OCI-LY3 (cell line): ENCODE measurements around the gene ARID3C.

Experiments
- EZH2phosphoT487 ChIP-seq: fragments of 200-600 bp; shearing (Covaris generic); IDR thresholded peaks from 2 replicates; pipeline ENCODE4 v1.6.1; 2018; ENCODE audit warnings: antibody characterized with exemption, mixed run types, low read depth
- TF ChIP-seq, protein P1 (sequence below): fragments of 200-600, 300-600 bp; sonication (generic); IDR thresholded peaks from 2 replicates; pipeline ENCODE4 v1.5.1; 2014; ENCODE audit warnings: antibody characterized with exemption, low read length, low read depth

DNA sequence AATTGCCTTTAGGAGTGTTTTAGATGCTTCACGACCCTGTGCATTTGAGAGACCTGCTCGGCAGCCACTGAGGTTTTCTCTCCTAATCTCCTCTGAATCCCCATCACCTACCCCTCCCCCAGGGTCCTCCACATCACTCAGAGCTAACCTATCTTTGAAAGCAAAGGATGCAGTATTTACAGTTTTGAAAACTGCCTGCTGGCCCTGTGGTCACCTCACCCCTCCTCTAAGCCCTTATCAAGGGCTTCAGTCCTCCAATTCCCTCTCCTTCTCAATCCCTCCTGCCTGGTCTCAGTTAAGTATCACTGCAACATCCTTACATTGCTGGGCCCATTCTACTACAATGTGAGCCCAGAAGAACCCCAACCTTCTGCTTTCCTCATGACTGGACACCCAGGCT lies 21.5 kb downstream of the ARID3C start:
- TF ChIP-seq, protein P1, sequence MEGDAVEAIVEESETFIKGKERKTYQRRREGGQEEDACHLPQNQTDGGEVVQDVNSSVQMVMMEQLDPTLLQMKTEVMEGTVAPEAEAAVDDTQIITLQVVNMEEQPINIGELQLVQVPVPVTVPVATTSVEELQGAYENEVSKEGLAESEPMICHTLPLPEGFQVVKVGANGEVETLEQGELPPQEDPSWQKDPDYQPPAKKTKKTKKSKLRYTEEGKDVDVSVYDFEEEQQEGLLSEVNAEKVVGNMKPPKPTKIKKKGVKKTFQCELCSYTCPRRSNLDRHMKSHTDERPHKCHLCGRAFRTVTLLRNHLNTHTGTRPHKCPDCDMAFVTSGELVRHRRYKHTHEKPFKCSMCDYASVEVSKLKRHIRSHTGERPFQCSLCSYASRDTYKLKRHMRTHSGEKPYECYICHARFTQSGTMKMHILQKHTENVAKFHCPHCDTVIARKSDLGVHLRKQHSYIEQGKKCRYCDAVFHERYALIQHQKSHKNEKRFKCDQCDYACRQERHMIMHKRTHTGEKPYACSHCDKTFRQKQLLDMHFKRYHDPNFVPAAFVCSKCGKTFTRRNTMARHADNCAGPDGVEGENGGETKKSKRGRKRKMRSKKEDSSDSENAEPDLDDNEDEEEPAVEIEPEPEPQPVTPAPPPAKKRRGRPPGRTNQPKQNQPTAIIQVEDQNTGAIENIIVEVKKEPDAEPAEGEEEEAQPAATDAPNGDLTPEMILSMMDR: no peak
- no peak for TF ChIP-seq EZH2phosphoT487
